Suppressor macrophage treated with lipopolysaccharide for 1 hour (primary cell): ENCODE results near the gene BCORL1.
A peak's percentile ranks its signal among the peaks of the same experiment; 100 is the strongest.

ENCODE experiments used
- DNase-seq, 3 donors: peaks; one replicate each; pipeline ENCODE4 v3.0.0-alpha.2; 2020 to 2022

The BCORL1 gene

GRCh38 chrX:130071611-130072344 is 89.3 kb downstream of the BCORL1 start:
- DNase-seq: no peak

- no peak for DNase-seq
Observed at GRCh38 chrX:130072345-130072740, 89.9 kb downstream of the BCORL1 start.

GRCh38 chrX:130075777-130076176 is 93.3 kb downstream of the BCORL1 start:
- no peak for DNase-seq

- DNase-seq: peak; percentile 64 to 76 (median 72)
Observed at GRCh38 chrX:130079824-130080406, 97.5 kb downstream of the BCORL1 start.

GRCh38 chrX:130080791-130081367 is 98.4 kb downstream of the BCORL1 start:
- DNase-seq: no peak

GRCh38 chrX:130081421-130082045 is 99.1 kb downstream of the BCORL1 start:
- DNase-seq: no peak

- DNase-seq: peak; percentile 73 to 87 (median 85)
Observed at GRCh38 chrX:130082244-130083106, 100.0 kb downstream of the BCORL1 start.

GRCh38 chrX:130083107-130083490 is 100.7 kb downstream of the BCORL1 start:
- DNase-seq: no peak

- peak; percentile 63 to 76 (median 68) for DNase-seq
Observed at GRCh38 chrX:130083656-130084382, 101.4 kb downstream of the BCORL1 start.

GRCh38 chrX:130084631-130085237 is 102.3 kb downstream of the BCORL1 start:
- DNase-seq: peak; percentile 63 to 78 (median 67)

- peak; percentile 67 to 80 (median 70) for DNase-seq
Observed at GRCh38 chrX:130085551-130086446, 103.4 kb downstream of the BCORL1 start.

GRCh38 chrX:130086447-130087206 is 104.2 kb downstream of the BCORL1 start:
- DNase-seq: peak; percentile 68 to 77 (median 72)

GRCh38 chrX:130090364-130090763 is 107.9 kb downstream of the BCORL1 start:
- DNase-seq: no peak

- peak; percentile 54 to 73 (median 63) for DNase-seq
Observed at GRCh38 chrX:130091980-130092522, 109.6 kb downstream of the BCORL1 start.

- DNase-seq: no peak
Observed at GRCh38 chrX:130093271-130093670, 110.8 kb downstream of the BCORL1 start.

GRCh38 chrX:130094696-130095095 is 112.3 kb downstream of the BCORL1 start:
- DNase-seq: no peak

- no peak for DNase-seq
Observed at GRCh38 chrX:130095249-130096030, 113.0 kb downstream of the BCORL1 start.

GRCh38 chrX:130097507-130098209 is 115.2 kb downstream of the BCORL1 start:
- DNase-seq: no peak
